Left kidney (tissue), 1 donor: Measurements from ENCODE around the gene APOBR. TPM values are rescaled to one million over a fixed set of nuclear protein-coding genes. Genes with fewer than 3 reads are reported as not detected.

ENCODE experiments used
- polyA plus RNA-seq: library from polyadenylated mRNA; unstranded; fragments of 120-200 nt; gene quantifications from one replicate; pipeline ENCODE4 v1.2.1, GENCODE V29; 2013; ENCODE audit not compliant: insufficient read length

APOBR gene
- polyA plus RNA-seq, 1 donor, result 0.50 TPM

Other genes starting within 250 kb of the APOBR start
- 16.9 TPM for gene SBK1, start 202.1 kb upstream of the APOBR start, polyA plus RNA-seq
- 3.8 TPM for gene NPIPB6, start 131.1 kb upstream of the APOBR start, polyA plus RNA-seq
- 98.7 TPM for gene EIF3CL, start 90.8 kb upstream of the APOBR start, polyA plus RNA-seq
- 0.76 TPM for gene NPIPB7, start 22.3 kb upstream of the APOBR start, polyA plus RNA-seq
- 32.5 TPM for gene CLN3, start 2.6 kb upstream of the APOBR start, polyA plus RNA-seq
- not detected for gene IL27, start 12.2 kb downstream of the APOBR start, polyA plus RNA-seq
- 5.8 TPM for gene NUPR1, start 44.3 kb downstream of the APOBR start, polyA plus RNA-seq
- gene SGF29, start 59.3 kb downstream of the APOBR start, polyA plus RNA-seq, result 21.4 TPM
- 2.2 TPM for gene SULT1A2, start 102.4 kb downstream of the APOBR start, polyA plus RNA-seq
- gene SULT1A1, start 115.4 kb downstream of the APOBR start, polyA plus RNA-seq, result 30.8 TPM
- gene NPIPB8, start 143.4 kb downstream of the APOBR start, polyA plus RNA-seq, result 2.0 TPM
- 678 TPM for gene EIF3C, start 216.8 kb downstream of the APOBR start, polyA plus RNA-seq